ENCODE measurements around the gene ITGA8. TPM values are rescaled to one million over a fixed set of nuclear protein-coding genes. Genes with fewer than 3 reads are reported as not detected.

Gene ITGA8
- total RNA-seq, 1 donor from 2014 or later, result 23.4 TPM

GRCh38 chr10:15715619-15716227, 4.0 kb downstream of the ITGA8 start:
- ATAC-seq, result no peak
- TF ChIP-seq, protein P1, sequence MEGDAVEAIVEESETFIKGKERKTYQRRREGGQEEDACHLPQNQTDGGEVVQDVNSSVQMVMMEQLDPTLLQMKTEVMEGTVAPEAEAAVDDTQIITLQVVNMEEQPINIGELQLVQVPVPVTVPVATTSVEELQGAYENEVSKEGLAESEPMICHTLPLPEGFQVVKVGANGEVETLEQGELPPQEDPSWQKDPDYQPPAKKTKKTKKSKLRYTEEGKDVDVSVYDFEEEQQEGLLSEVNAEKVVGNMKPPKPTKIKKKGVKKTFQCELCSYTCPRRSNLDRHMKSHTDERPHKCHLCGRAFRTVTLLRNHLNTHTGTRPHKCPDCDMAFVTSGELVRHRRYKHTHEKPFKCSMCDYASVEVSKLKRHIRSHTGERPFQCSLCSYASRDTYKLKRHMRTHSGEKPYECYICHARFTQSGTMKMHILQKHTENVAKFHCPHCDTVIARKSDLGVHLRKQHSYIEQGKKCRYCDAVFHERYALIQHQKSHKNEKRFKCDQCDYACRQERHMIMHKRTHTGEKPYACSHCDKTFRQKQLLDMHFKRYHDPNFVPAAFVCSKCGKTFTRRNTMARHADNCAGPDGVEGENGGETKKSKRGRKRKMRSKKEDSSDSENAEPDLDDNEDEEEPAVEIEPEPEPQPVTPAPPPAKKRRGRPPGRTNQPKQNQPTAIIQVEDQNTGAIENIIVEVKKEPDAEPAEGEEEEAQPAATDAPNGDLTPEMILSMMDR (IDR thresholded peaks at IDR 0.05), result peak; percentile 46
- H3K27ac ChIP-seq, result no peak overlapping the region
- H3K4me1 ChIP-seq, result no peaks in the 10 kb centered on the region
- no peaks in the 10 kb centered on the region for H3K9me3 ChIP-seq
- H3K4me3 ChIP-seq, result no peak overlapping the region
- peaks cover 23% of the 10 kb centered on the region for H3K27me3 ChIP-seq (ENCODE audit: low read depth)
- no peak for DNase-seq
- H3K36me3 ChIP-seq, result no peaks in the 10 kb centered on the region
- intact Hi-C loops (cut with DNase I), result no loop called here

DNA sequence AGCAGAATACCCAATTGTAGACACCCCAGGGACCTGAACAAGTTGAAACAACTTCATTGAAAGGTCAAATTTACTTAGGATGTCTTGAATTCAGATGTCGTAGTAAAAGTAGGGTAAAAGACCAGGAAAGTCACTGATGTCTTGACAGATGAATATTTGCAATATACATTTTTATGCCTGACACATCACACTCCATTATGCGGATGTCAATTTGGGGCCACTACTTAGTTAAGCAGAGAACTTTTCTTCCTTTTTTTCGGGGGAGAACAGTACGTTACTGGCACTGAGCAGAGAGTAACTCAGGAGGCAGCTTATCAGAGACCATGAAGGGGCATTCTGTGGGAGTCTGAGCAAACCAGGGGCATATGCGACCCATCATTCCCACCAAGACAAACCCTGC, 4.9 kb downstream of the ITGA8 start:
- ATAC-seq (no peak), DNase-seq (no peak)
- intact Hi-C loops (cut with DNase I), result no loop called here
- Histone ChIP-seq H3K4me1 (no peaks in the 10 kb centered on the region), H3K9me3 (no peaks in the 10 kb centered on the region), H3K27ac (no peak overlapping the region), H3K36me3 (no peaks in the 10 kb centered on the region), H3K4me3 (no peak overlapping the region), H3K27me3 (ENCODE audit: low read depth) (peaks cover 15% of the 10 kb centered on the region)
- TF ChIP-seq, protein P1 (IDR thresholded peaks at IDR 0.05), result no peak

GRCh38 chr10:15712883-15713282, 6.8 kb downstream of the ITGA8 start:
- ATAC-seq (no peak), DNase-seq (no peak)
- no peaks in the 10 kb centered on the region for H3K36me3 ChIP-seq
- no peak overlapping the region for H3K4me3 ChIP-seq
- H3K9me3 ChIP-seq, result no peaks in the 10 kb centered on the region
- intact Hi-C loops (cut with DNase I), result no loop called here
- H3K27me3 ChIP-seq (ENCODE audit: low read depth), result no peaks in the 10 kb centered on the region
- TF ChIP-seq, protein P1 (IDR thresholded peaks at IDR 0.05), result no peak
- H3K27ac ChIP-seq, result no peak overlapping the region
- no peaks in the 10 kb centered on the region for H3K4me1 ChIP-seq

DNA sequence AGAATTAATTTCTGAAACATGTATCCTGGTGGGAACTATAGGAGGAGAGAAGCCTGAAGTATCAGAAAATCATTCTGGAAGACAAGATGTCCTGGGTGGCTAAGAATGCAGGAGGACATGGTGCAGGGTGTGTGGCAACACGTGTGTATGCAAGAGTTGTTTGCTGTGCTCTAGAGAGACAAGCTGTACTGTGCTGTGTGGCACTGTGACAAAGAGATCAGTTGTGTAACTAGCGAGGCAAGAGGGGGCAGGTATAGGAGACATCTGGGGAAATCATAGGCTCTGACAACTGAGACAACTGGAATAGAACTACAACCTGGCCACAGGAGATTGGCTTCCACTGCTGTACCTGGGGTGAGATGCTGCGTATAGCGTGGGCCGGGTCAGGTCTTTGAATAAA, 9.3 kb downstream of the ITGA8 start:
- Histone ChIP-seq H3K4me3 (no peak overlapping the region), H3K27ac (no peak overlapping the region), H3K4me1 (no peaks in the 10 kb centered on the region), H3K36me3 (no peaks in the 10 kb centered on the region), H3K9me3 (no peaks in the 10 kb centered on the region), H3K27me3 (ENCODE audit: low read depth) (no peaks in the 10 kb centered on the region)
- intact Hi-C loops (cut with DNase I), result no loop called here
- TF ChIP-seq, protein P1 (IDR thresholded peaks at IDR 0.05), result no peak
- peak; percentile 64 to 82 for ATAC-seq
- no peak for DNase-seq

DNA sequence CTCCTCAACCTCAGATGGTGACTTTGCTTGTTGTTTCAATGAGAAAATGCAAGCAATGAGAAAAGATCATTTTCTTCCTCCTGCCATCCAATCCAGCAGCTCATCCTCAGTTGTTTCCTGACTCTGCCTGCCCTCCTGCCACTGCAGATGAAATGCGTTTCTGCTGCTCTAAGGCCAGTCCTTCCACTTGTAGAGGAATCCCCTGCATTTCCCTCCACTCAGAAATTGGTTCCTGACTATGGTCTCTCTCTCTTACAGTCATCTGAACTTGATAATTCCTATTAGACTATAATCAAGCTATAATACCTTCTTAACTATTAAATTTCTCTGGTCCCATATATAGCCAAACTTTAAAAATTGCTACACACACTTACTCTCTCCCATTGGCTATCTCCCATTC, 14.4 kb downstream of the ITGA8 start:
- Histone ChIP-seq H3K27ac (no peak overlapping the region), H3K27me3 (ENCODE audit: low read depth) (no peaks in the 10 kb centered on the region), H3K4me1 (no peaks in the 10 kb centered on the region), H3K9me3 (no peaks in the 10 kb centered on the region), H3K4me3 (no peak overlapping the region), H3K36me3 (no peaks in the 10 kb centered on the region)
- TF ChIP-seq, protein P1 (IDR thresholded peaks at IDR 0.05), result no peak
- ATAC-seq, result no peak
- intact Hi-C loops (cut with DNase I), result no loop called here
- DNase-seq, result no peak

All from lower lobe of right lung (tissue), 2 donors.